Nephron (organoid): Measurements from ENCODE around the gene TTC29.

Experiments
- H3K27ac Mint-ChIP-seq, 3 experiments: 2 replicates each; pipeline ENCODE4 v1.8.0; 2020; ENCODE audit warnings: mixed read lengths in 3 of 3, mild to moderate bottlenecking in 2 of 3, moderate library complexity in 1 of 3
- H3K27me3 Mint-ChIP-seq: 2 replicates; pipeline ENCODE4 v1.8.0; 2021; ENCODE audit warnings: low read depth, mild to moderate bottlenecking, moderate library complexity, mixed read lengths
- H3K36me3 Mint-ChIP-seq: 2 replicates; pipeline ENCODE4 v1.8.0; 2020; ENCODE audit warnings: low read depth, mixed read lengths
- H3K4me1 Mint-ChIP-seq: 2 replicates; pipeline ENCODE4 v1.8.0; 2020; ENCODE audit warnings: mixed read lengths
- H3K4me3 Mint-ChIP-seq, 3 experiments: 2 replicates each; pipeline ENCODE4 v1.8.0; 2020; ENCODE audit warnings: mild to moderate bottlenecking in 3 of 3, mixed read lengths in 3 of 3, moderate library complexity in 2 of 3
- H3K9me3 Mint-ChIP-seq: 2 replicates; pipeline ENCODE4 v1.8.0; 2020; ENCODE audit warnings: mixed read lengths
- CTCF ChIP-seq, 3 experiments: fragments of 200-600 bp; sonication (generic); IDR thresholded peaks; one replicate each; pipeline ENCODE4 v1.5.0; 2021; ENCODE audit warnings: antibody characterized with exemption in 3 of 3; ENCODE audit not compliant: unreplicated experiment in 3 of 3

TTC29 gene

DNA sequence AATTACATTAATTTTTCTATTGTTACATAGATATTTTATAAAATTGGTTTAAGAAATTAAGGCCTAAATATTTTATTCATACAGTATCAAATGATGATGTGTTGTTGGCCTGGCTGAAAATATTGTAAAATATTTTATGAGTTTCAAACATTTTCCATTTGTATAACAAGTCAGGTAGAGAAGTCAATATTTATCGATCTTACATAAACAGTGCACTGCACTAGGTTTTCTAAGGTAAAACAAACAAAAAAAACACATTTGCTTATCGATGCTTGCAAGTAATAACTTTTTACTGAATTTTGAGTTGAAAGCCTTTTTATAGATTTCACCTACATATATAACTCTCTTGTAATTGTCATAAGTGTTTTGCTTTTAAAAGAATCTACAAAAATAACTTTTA is 7.2 kb upstream of the TTC29 start:
- TF ChIP-seq CTCF (IDR thresholded peaks at IDR 0.05; ENCODE audit: unreplicated experiment in 3 of 3): no peak
- no peak overlapping the region for H3K4me3 Mint-ChIP-seq

GRCh38 chr4:146949559-146949958 is 3.9 kb upstream of the TTC29 start:
- Mint-ChIP-seq H3K9me3 (no peaks in the 10 kb centered on the region), H3K27me3 (peaks cover 25% of the 10 kb centered on the region), H3K4me3 (no peak overlapping the region), H3K4me1 (peaks cover 11% of the 10 kb centered on the region), H3K36me3 (no peaks in the 10 kb centered on the region), H3K27ac (no peak overlapping the region)
- no peak for TF ChIP-seq CTCF (IDR thresholded peaks at IDR 0.05; ENCODE audit: unreplicated experiment in 3 of 3)

More for the DNA sequence above, 7.2 kb upstream of the TTC29 start:
- no peaks in the 10 kb centered on the region for H3K9me3 Mint-ChIP-seq
- peaks cover 2% of the 10 kb centered on the region for H3K27me3 Mint-ChIP-seq
- no peak overlapping the region for H3K27ac Mint-ChIP-seq
- H3K4me1 Mint-ChIP-seq: no peaks in the 10 kb centered on the region
- H3K36me3 Mint-ChIP-seq: no peaks in the 10 kb centered on the region

DNA sequence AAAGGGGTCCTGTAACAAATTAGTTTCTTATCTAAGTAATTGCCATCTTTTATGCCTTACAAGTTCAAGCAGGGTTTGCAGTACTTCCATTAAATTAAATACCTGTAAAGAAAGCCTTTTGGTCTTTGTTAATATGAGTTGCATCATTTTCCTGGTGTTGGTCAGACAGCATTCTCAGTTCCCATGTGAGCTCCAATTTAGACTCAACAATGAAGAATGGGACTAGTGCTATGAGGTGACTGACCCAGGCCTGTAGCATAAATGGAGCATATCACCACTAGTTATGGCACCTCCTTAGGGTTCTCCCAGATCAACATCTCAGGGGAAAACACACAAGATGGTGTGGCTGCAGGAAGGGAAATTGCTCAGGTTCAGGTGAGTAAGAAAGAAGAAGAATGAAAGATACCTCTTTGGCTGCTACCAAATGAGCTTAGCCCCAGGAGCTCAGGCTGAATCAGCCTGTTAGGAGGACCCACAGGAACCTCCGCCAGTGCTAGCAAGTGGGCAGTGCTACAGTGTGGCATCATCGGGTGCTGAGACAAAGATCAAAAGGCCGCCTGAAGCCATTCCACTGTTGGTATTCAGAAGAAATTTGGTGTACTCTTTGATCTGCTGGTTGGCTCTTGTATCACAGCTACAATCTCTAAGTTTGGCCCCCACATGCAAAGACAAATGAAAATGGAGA is 1.8 kb downstream of the TTC29 start:
- H3K27ac Mint-ChIP-seq: no peak overlapping the region
- peaks cover 38% of the 10 kb centered on the region for H3K27me3 Mint-ChIP-seq
- H3K9me3 Mint-ChIP-seq: no peaks in the 10 kb centered on the region
- peak overlapping the region; percentile 26 to 53 (median 39) for H3K4me3 Mint-ChIP-seq
- TF ChIP-seq CTCF (IDR thresholded peaks at IDR 0.05; ENCODE audit: unreplicated experiment in 3 of 3): no peak
- no peaks in the 10 kb centered on the region for H3K36me3 Mint-ChIP-seq
- H3K4me1 Mint-ChIP-seq: peaks cover 11% of the 10 kb centered on the region

DNA sequence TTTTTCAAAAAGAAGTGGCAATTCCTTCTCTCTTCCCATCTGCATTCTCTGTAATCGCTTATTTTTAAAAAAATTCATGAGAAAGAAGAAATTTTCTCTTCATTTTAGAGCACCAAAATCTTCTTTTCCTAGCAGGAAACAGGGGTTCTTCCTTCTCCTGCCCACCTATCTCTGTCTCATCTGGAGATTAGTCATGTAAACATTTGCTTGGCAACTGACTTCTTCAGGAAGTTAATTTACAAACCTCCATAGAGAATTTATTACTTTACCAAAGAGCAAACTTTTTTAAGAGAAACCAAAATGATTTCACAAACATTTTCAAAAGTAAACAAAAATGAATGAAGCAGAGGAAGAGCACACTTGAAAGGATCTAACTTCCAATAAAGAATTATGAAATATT is 13.5 kb downstream of the TTC29 start:
- H3K27me3 Mint-ChIP-seq: no peaks in the 10 kb centered on the region
- TF ChIP-seq CTCF (IDR thresholded peaks at IDR 0.05; ENCODE audit: unreplicated experiment in 3 of 3): no peak
- H3K4me3 Mint-ChIP-seq: no peak overlapping the region
- no peak overlapping the region for H3K27ac Mint-ChIP-seq
- no peaks in the 10 kb centered on the region for H3K9me3 Mint-ChIP-seq
- H3K36me3 Mint-ChIP-seq: no peaks in the 10 kb centered on the region
- no peaks in the 10 kb centered on the region for H3K4me1 Mint-ChIP-seq

DNA sequence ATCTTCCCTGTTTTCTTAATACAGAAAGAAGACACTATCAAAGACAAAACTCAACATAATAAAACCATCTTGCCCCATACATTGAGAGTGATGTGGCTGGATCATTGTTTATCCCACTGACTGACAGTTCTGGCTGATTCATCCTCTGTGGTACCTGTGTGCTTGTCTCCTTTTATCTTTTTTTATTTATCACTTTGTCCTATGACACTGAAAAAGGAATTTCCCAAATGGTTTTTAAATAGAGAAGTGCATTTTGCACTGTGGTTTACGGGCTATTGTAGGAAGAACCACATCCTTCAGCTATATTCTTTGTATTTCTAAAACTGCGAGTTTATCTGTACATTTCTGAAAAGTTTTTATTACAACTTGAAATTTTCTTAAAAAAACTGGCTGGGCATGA is 15.0 kb downstream of the TTC29 start:
- H3K27me3 Mint-ChIP-seq: no peaks in the 10 kb centered on the region
- H3K4me1 Mint-ChIP-seq: no peaks in the 10 kb centered on the region
- H3K27ac Mint-ChIP-seq: no peak overlapping the region

More for the DNA sequence above, 15.0 kb downstream of the TTC29 start:
- Mint-ChIP-seq H3K36me3 (no peaks in the 10 kb centered on the region), H3K9me3 (no peaks in the 10 kb centered on the region), H3K4me3 (no peak overlapping the region)
- TF ChIP-seq CTCF (IDR thresholded peaks at IDR 0.05; ENCODE audit: unreplicated experiment in 3 of 3): no peak
